ENCODE measurements around the gene LLPH. TPM values are rescaled to one million over a fixed set of nuclear protein-coding genes. Genes with fewer than 3 reads are reported as not detected.

LLPH gene
- total RNA-seq, 4 donors from 2014 or later: 9.5 to 21.4 (median 12.5) TPM

- no peak for DNase-seq
- Histone ChIP-seq H3K9me3 (no peaks in the 10 kb centered on the region), H3K27ac (no peak overlapping the region), H3K27me3 (no peaks in the 10 kb centered on the region), H3K36me3 (peaks cover 0 to 33% of the 10 kb centered on the region in 2 donors), H3K4me3 (no peak overlapping the region), H3K4me1 (no peaks in the 10 kb centered on the region)
- in situ Hi-C loops (cut with MboI; ENCODE audit: low sequenced_read_pairs in 4 of 4) (no loop called here), intact Hi-C loops (cut with DNase I; ENCODE audit: low total_unique reads) (no loop called here)
- no peak for TF ChIP-seq CTCF (IDR thresholded peaks at IDR 0.05 in 4 of 5, conservative IDR thresholded peaks at IDR 0.05 in 1 of 5)
- no peak for ATAC-seq
Observed at GRCh38 chr12:66120477-66120876, 10.1 kb downstream of the LLPH start.

GRCh38 chr12:66119870-66120241, 10.7 kb downstream of the LLPH start:
- Histone ChIP-seq H3K9me3 (no peaks in the 10 kb centered on the region), H3K27ac (no peak overlapping the region), H3K36me3 (peaks cover 0 to 30% of the 10 kb centered on the region in 2 donors), H3K4me3 (no peak overlapping the region), H3K4me1 (no peaks in the 10 kb centered on the region), H3K27me3 (no peaks in the 10 kb centered on the region)
- intact Hi-C loops (cut with DNase I; ENCODE audit: low total_unique reads) (no loop called here), in situ Hi-C loops (cut with MboI; ENCODE audit: low sequenced_read_pairs in 4 of 4) (no loop called here)
- DNase-seq (no peak), ATAC-seq (no peak)
- TF ChIP-seq POLR2A (IDR thresholded peaks at IDR 0.05): no peak
- no peak for TF ChIP-seq CTCF (IDR thresholded peaks at IDR 0.05 in 4 of 5, conservative IDR thresholded peaks at IDR 0.05 in 1 of 5)

GRCh38 chr12:66119229-66119869, 11.2 kb downstream of the LLPH start:
- in situ Hi-C loops (cut with MboI; ENCODE audit: low sequenced_read_pairs in 4 of 4) (no loop called here), intact Hi-C loops (cut with DNase I; ENCODE audit: low total_unique reads) (no loop called here)
- Histone ChIP-seq H3K27ac (no peak overlapping the region), H3K9me3 (no peaks in the 10 kb centered on the region), H3K4me1 (no peaks in the 10 kb centered on the region), H3K36me3 (peaks cover 0 to 26% of the 10 kb centered on the region in 2 donors), H3K4me3 (no peak overlapping the region), H3K27me3 (no peaks in the 10 kb centered on the region)
- TF ChIP-seq POLR2A (IDR thresholded peaks at IDR 0.05): no peak
- TF ChIP-seq CTCF (IDR thresholded peaks at IDR 0.05 in 4 of 5, conservative IDR thresholded peaks at IDR 0.05 in 1 of 5): no peak
- DNase-seq (no peak), ATAC-seq (no peak)

GRCh38 chr12:66118240-66118891, 12.2 kb downstream of the LLPH start:
- Histone ChIP-seq H3K27ac (no peak overlapping the region), H3K4me1 (no peaks in the 10 kb centered on the region), H3K4me3 (no peak overlapping the region), H3K9me3 (no peaks in the 10 kb centered on the region), H3K36me3 (peaks cover 0 to 16% of the 10 kb centered on the region in 2 donors), H3K27me3 (no peaks in the 10 kb centered on the region)
- ATAC-seq (no peak), DNase-seq (no peak)
- in situ Hi-C loops (cut with MboI; ENCODE audit: low sequenced_read_pairs in 4 of 4): no loop called here
- no peak for TF ChIP-seq POLR2A (IDR thresholded peaks at IDR 0.05)
- no peak for TF ChIP-seq CTCF (IDR thresholded peaks at IDR 0.05 in 4 of 5, conservative IDR thresholded peaks at IDR 0.05 in 1 of 5)
- intact Hi-C loops (cut with DNase I; ENCODE audit: low total_unique reads): no loop called here
